Measurements from ENCODE around the gene MACROD2. TPM values are rescaled to one million over a fixed set of nuclear protein-coding genes. Genes with fewer than 3 reads are reported as not detected.
"Not testable (repeated sequence)": the region's sequence is repeated elsewhere in the genome, so short reads cannot be mapped to it uniquely, and the experiment has no call there.

MACROD2 gene
- total RNA-seq, 1 donor from 2014 or later: 4.2 TPM

DNA sequence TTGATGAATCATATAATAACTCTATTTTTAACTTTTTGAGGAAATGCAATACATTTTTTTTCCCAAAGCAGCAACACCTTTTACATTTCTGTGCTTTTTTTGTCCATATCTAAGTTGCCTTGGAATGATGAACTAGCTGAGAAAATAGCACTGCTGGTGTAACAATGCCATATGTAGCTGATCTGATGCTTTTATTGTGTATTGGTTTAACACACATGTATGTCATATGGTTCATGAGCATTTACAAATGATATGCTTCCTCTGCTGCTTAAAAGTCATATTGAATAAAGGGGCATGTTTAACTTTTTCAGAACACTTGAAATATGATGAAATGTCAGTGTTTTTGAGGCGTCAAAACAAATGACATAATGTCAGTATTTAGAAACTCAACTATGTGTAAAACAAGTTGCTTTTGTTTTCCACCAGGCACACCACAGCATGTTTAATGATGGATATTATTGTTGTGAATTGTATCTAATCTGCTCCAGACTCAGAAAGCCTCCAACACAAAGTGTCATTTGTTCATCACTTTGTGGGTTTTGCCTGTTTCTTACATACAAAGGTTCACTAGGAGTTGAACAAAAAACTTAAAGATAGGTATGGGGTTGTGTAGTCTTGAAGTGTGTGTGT, 1117.9 kb downstream of the MACROD2 start:
- no peak for ATAC-seq (ENCODE audit: poor library complexity)

DNA sequence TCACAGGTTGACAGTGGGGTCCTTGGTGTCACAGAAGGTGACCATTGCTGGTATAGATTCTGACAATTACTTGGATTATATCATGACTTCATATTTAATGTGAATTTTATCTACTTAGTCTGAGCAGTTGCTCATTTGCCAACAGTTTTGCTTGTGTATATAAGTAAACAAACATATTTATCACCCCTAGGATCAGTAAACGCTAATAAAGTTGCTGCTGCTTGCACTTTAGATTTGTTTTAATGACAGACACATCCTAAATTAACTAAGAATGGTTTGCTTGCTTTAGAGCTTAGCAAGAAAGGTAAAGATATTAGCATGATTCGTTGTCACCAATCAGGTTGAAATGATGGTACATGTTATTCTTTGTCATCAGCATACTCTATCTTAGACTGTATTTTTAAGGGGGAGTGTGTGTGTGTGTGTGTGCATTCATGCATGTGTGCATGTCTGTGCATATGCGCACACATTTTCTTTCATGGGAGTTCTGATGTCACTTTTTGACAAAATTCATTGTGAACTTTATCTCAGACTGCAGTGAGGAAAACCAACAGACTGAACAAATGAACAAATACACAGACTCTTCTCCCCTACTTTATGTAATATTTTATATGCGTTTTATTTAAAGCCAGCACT, 1124.7 kb downstream of the MACROD2 start:
- no peak for DNase-seq
- no peak for ATAC-seq (ENCODE audit: poor library complexity)
- intact Hi-C loops (cut with DNase I): no loop called here

More for the DNA sequence above, 1117.9 kb downstream of the MACROD2 start:
- no peak for DNase-seq
- intact Hi-C loops (cut with DNase I): no loop called here

DNA sequence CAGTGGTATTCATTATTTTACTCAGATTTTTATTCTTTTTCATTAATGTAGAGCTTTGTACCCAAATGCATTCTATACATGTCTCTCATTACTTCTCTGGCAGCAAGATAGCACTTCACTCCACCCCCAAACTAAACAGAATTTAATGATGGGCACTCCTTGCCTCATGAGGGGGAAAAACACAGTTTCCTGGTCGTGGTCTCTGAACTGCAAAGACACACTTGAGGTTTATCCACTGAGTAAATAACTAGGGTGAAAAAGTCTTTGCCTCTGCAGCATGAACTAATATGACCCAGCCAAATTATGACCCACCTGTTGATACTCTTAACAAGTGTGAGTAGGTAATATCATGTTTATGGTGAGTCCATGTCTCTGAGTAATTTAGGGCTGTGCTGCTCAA, 1127.3 kb downstream of the MACROD2 start:
- ATAC-seq (ENCODE audit: poor library complexity): no peak

DNA sequence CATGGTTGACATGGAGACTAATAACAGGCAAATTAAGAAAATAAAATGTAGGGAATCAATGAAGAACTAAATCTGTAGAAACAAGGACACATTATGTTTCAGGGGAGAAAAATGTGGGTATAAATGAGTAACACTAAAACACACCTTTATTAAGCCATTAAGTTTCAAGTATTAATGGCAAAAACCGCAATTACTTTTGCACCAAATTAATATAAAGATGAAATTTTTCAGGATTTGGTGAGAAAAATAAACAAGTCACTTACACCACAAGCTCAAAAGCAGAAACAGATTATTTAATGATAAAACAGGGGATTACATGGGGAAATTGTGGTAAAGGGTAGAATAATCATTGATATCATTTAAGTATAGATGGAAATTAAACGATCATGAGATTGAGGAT, 1135.9 kb downstream of the MACROD2 start:
- no peak for DNase-seq
- no peak for ATAC-seq (ENCODE audit: poor library complexity)
- intact Hi-C loops (cut with DNase I): no loop called here

More for the DNA sequence above, 1127.3 kb downstream of the MACROD2 start:
- intact Hi-C loops (cut with DNase I): no loop called here
- DNase-seq: no peak

DNA sequence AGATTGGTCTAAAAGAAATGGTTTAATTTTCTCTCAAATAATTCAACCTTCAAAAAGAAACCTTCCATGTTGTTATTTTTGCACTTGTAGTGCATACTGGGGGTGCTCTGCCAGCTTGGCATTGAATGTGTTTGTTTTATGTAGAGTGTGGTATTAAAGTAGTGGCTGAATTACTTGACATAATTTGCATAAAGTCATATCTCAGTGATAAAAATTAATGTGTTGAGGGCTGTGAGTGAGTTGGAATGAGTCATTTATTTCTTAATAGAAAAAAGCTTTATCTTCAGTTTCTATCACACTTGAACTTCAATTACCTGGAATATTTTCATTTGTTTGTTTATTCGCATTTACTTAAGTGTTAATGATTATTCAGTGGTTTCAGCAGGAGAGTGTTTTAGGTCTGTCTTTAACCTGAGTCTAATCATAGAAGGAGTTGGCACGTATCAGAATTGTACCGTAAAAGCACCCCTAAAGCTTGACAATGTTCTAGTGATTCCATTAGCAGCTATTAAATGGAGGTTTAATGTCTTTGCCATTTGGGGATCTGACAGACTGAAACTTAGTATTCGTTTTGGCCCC, 1143.3 kb downstream of the MACROD2 start:
- intact Hi-C loops (cut with DNase I): no loop called here
- ATAC-seq (ENCODE audit: poor library complexity) (no peak), DNase-seq (no peak)

DNA sequence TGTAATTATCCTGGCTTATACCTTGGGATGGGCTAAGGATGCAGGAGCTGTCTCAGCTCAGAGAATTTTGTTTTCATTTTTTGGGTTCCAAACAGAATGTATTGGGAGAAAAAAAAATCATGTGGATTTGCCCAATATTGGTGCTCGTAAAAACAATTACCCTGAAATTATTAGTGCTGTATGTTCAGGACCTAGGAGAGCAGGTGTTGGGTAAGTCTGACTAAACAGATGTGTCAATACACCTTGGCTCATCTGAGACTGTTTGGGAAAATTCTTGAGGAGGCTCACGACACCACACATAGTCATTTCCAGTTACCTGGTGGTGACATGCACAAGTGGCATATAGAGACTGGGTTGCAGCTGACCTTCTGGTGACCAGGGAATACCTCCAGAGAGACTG, 1144.2 kb downstream of the MACROD2 start:
- no peak for ATAC-seq (ENCODE audit: poor library complexity)
- intact Hi-C loops (cut with DNase I): no loop called here
- no peak for DNase-seq

DNA sequence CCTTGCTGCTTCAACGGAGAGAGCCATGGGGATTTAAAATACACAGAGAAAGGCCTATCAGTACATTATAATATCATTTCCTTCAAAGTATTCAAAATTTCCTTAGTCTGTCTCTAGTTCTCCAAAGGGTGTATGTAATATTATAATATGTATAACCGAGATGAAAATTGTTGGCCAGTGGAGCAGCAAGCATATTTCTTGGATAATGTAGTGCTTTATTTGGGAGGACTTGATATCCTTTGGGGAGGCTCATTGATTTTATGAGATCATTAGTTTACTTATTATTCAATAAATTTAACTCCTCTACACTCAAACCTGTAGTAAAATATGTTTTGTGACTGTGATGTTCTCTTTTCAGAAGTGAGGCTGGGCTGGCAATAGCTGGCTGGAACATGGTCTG, 1145.0 kb downstream of the MACROD2 start:
- intact Hi-C loops (cut with DNase I): no loop called here
- ATAC-seq (ENCODE audit: poor library complexity): no peak
- DNase-seq: no peak

DNA sequence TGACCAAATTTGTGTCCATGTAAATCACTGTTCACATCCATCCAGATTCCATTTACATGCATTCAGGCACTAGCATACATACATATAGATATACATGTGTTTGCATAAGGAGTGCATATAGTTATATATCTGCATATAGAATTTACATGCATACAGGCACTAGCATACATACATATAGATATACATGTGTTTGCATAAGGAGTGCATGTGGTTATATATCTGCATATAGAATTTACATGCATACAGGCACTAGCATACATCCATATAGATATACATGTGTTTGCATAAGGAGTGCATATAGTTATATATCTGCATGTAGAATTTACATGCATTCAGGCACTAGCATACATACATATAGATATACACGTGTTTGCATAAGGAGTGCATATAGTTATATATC, 1145.6 kb downstream of the MACROD2 start:
- intact Hi-C loops (cut with DNase I): not testable (repeated sequence)

DNA sequence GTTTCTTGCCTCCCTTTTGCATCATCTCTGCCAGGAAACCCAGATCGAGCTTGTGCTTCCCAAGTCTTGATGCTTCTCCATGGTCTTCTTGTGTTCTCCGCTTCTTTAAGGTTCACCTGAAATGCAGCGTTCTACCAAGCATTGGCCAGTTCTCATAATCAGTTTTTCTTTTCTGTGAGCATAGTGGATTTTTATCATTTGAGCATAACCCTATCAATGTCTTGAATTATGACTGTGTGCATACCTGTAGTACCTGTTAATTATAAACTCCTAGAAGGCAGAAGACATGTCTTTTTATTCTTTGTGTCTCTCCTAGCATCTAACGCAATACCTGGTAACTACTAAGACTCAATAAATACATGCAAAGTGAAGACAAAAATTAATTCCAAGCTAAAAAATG, 1146.5 kb downstream of the MACROD2 start:
- no peak for DNase-seq
- no peak for ATAC-seq (ENCODE audit: poor library complexity)
- intact Hi-C loops (cut with DNase I): no loop called here

More for the DNA sequence above, 1145.6 kb downstream of the MACROD2 start:
- ATAC-seq (ENCODE audit: poor library complexity); DNase-seq: not testable (repeated sequence)

DNA sequence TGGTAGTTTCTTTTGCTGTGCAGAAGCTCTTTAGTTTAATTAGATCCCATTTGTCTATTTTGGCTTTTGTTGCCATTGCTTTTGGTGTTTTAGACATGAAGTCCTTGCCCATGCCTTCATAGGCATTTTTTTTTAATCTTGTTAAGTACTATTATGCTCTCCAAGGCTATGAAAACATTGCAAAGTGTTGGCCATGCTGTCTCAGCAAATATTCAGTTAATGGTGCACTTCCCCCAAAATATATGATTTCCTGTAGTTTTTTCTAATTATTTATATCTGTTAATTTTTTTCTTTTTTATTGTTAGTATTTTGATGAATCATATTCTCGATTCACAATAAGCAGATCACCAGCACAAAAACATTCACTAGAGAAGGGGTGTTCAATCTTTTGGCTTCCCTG, 1148.2 kb downstream of the MACROD2 start:
- intact Hi-C loops (cut with DNase I): no loop called here
- ATAC-seq (ENCODE audit: poor library complexity) (no peak), DNase-seq (no peak)

DNA sequence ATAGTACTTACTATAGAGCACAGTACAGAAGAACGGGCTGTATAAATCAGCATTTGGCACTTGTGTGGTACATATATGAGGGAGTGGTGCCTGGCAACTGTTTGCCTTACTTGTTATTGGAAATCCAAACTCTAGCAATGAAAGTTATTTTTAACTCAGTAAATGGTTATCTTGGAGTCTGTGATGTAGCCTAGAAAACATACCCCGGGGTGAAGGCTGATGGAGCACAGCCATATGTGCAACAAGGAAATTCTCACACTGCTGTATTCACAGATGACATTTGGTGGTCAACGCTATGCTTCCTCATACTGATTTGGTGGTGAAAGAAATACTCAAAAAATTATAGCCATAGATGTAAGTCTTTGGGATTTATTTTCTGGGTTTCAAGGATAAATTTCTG, 1149.6 kb downstream of the MACROD2 start:
- intact Hi-C loops (cut with DNase I): no loop called here
- ATAC-seq (ENCODE audit: poor library complexity) (no peak), DNase-seq (no peak)

DNA sequence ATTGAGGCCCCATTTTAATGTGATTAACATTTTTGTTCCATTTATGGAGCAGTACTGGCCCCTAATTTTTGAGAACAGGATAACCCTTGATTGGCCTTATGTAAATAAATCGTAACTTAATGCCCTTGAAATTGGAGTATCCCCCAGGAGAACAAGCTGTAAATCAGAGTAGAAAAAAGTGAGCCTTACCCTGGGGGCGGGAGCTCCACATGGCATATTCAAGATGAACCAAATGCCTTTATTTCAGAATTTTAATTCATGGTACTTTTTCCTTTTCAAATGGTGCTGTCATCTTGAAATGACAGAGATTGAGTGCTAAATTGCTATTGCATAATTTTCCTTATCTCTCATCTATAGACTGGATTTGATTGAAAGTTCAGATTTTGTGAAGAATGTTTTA, 1151.6 kb downstream of the MACROD2 start:
- DNase-seq (no peak), ATAC-seq (ENCODE audit: poor library complexity) (no peak)
- intact Hi-C loops (cut with DNase I): no loop called here

DNA sequence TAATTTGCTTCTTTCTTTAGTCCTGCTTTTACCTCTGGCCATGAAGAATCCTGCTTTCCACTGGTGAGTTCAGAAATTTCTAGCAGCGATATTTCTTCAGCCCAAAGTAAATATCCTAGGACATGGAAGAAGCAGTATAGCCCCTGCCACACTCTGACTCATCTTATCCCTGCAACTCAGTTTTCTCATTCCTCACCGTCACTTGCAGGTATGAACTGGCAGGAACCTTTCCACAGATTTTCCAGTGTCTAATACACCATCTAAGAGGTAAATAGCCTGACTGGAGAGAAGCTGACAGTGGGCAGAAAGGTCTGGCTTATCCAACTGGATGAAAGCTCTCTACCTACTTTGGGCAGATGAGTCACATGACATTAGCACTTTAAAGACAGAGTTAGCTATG, 1158.8 kb downstream of the MACROD2 start:
- intact Hi-C loops (cut with DNase I): no loop called here
- ATAC-seq (ENCODE audit: poor library complexity) (no peak), DNase-seq (no peak)

DNA sequence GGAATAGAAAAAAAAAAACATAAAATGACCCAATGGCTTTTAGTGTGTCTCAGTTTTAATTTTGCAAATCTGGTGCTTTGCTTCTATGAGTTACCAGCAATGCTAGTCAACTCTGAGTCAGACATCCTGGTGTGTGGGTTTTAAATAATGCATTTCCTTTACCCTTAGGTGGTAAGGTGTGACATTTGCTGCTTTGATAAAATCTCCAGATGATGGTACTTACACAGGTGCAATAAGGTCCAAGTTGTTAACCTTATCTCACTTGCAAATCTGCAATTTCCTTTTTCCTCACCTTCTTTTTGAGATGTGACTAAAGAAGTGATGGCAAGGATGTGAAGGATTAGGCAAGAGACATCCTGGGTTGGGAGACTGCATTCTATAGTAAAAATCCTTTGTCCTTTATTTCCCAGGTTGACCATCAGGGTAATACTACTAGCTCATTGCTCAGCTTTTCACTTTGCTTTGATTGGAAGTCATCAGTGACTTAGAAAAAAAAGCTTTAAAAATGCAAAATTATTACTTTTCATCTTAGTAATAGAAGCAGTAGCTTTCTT, 1160.6 kb downstream of the MACROD2 start:
- no peak for ATAC-seq (ENCODE audit: poor library complexity)
- intact Hi-C loops (cut with DNase I): no loop called here
- no peak for DNase-seq

DNA sequence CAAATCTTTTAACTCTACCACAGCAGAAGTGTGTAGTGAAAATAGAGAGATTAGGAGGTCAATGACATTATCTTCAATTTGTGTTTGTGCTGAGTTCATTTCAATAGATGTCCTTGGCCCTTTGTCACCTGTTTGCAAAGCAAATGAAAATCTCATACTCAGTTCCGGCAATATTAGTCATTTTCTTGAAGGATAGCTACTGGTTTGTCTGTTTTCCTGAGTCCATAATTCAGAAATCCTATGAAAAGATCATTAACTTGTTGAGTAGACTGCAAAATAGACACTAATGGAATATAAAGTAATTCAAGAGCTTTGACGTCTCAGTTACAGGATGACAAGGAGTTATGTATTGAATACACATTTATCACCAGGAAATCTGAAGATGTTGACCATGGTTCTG, 1163.2 kb downstream of the MACROD2 start:
- intact Hi-C loops (cut with DNase I): no loop called here
- DNase-seq (no peak), ATAC-seq (ENCODE audit: poor library complexity) (no peak)

DNA sequence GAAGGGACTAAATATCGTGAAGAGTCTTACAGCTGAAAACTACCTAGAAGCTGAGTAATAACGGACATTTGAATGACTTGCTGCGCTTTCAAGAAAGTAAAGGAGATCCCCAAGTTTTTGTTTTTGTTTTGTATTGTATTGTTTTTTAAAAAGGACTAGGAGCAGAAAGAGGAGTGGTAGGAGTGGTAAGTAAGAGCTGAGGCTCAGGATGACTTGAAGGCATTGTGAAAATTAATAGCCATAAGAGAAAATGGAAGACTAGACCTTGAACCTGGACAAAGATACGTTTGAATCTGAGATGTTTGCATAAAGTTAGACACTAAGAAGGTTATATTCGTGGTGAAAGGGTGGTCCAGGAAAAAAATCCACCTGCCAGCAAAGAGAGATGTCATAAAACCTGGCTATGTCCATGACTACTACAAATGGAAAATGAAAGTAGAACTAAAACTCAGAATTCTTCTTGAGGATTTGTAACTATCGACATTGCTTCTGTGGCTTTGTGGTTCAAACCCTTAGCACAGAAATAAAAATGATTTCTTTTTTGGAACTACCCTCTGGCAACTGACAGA, 1166.8 kb downstream of the MACROD2 start:
- intact Hi-C loops (cut with DNase I): no loop called here
- no peak for DNase-seq
- no peak for ATAC-seq (ENCODE audit: poor library complexity)

DNA sequence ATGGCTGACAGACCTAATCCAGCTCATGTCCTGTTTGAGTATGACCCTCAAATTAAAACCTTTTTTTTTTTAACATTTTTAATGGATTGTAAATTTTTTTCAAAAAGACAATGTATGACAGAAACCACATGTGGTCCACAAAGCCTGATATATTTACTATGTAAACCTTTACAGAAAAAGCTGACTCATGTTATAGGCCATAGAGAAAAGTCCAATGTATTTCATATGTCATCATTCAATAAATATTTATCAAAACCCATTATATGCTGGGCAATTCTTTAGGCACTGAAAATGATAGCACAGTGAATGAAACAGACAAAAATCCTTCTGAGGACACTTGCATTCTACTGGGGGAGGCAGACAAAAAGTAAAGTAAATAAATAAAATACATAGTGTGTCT, 1168.3 kb downstream of the MACROD2 start:
- DNase-seq: no peak
- intact Hi-C loops (cut with DNase I): no loop called here
- ATAC-seq (ENCODE audit: poor library complexity): no peak

DNA sequence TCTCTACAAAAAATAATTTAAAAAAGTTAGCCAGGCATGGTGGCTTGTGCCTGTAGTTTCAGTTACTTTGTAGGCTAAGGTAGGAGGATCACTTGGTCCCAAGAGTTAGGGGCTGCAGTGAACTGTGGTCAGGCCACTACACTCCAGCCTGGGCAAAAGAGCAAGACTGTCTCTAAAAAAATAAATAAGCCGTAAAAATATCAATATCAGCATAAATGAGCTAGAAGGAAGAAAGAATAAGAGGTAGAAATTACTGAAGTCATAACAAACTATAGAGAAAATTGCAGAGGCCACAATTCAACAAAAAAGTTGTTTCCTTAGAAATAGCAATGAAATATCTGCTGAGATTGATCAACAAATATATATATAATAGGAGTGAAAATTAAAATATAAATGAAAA, 1169.4 kb downstream of the MACROD2 start:
- DNase-seq (no peak), ATAC-seq (ENCODE audit: poor library complexity) (no peak)
- intact Hi-C loops (cut with DNase I): no loop called here

DNA sequence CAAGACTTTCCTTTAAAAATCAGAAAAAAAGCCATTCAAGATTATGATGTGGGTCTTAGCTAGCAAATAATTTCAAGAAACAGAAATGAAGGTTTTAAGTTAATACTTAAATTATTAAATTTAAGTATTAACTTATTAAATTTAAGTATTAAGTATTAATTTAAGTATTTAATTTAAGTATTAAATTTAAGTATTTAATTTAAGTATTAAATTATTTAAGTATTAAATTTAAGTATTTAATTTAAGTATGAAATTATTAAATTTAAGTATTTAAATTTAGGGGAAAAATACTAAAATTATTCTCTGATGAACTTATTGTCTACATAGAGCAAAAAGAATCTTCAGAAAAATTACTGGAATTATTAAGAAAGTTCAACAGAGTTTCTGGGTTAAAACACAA, 1171.4 kb downstream of the MACROD2 start:
- ATAC-seq (ENCODE audit: poor library complexity) (no peak), DNase-seq (no peak)
- intact Hi-C loops (cut with DNase I): no loop called here

DNA sequence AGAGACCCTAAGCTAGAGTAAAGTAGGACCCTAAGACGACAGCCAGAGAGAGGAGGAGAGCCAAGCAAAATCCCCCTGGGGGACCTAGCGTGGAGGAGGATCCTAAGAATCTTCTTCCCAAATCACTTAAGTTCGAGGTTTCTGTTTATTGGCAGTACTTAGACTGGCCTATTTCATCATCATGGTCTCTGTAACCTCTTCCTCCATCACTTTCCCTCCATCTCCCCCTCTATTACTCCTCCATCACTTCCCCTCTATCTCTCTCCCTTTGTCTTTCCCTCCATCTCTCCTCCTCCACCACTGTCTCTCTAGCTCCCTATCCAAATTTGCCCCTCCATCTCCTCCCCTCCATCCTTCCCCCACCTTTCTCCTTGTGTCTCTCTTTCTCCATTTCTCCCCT, 1175.7 kb downstream of the MACROD2 start:
- ATAC-seq (ENCODE audit: poor library complexity) (no peak), DNase-seq (no peak)
- intact Hi-C loops (cut with DNase I): no loop called here
